Smooth muscle cell (in vitro differentiated cells): ENCODE data around the gene KRTAP6-3. TPM values are rescaled to one million over a fixed set of nuclear protein-coding genes. Genes with fewer than 3 reads are reported as not detected.

Source experiments
- DNase-seq: peaks from one replicate; lab custom pipeline; 2025; ENCODE audit not compliant: unreplicated experiment; lab: John Stamatoyannopoulos, UW
- H2AFZ ChIP-seq: fragments of 200-600 bp; sonication (generic); 2 replicates; pipeline ENCODE4 v1.6.0; 2016; ENCODE audit warnings: antibody characterized with exemption, low read depth, mild to moderate bottlenecking
- H3F3A ChIP-seq: fragments of 200-600 bp; sonication (generic); 2 replicates; pipeline ENCODE4 v1.6.0; 2017; ENCODE audit warnings: antibody characterized with exemption, low read depth
- H3K27ac ChIP-seq: fragments of 200-600 bp; sonication (generic); 2 replicates; pipeline ENCODE4 v1.5.1; 2016; ENCODE audit warnings: low read depth, mild to moderate bottlenecking
- H3K27me3 ChIP-seq: fragments of 200-600 bp; sonication (generic); 2 replicates; pipeline ENCODE4 v1.6.1; 2016; ENCODE audit warnings: low read depth, mild to moderate bottlenecking
- H3K36me3 ChIP-seq: fragments of 200-600 bp; sonication (generic); 2 replicates; pipeline ENCODE4 v1.5.1; 2016; ENCODE audit warnings: low read depth
- H3K4me1 ChIP-seq: fragments of 200-600 bp; sonication (generic); 2 replicates; pipeline ENCODE4 v1.5.1; 2016; ENCODE audit warnings: low read depth
- H3K4me2 ChIP-seq: fragments of 200-600 bp; sonication (generic); 2 replicates; pipeline ENCODE4 v1.6.0; 2016; ENCODE audit warnings: mild to moderate bottlenecking
- H3K4me3 ChIP-seq: fragments of 200-600 bp; sonication (generic); 2 replicates; pipeline ENCODE4 v1.5.1; 2016; ENCODE audit warnings: mild to moderate bottlenecking
- H3K79me2 ChIP-seq: fragments of 200-600 bp; sonication (generic); 2 replicates; pipeline ENCODE4 v1.6.0; 2016; ENCODE audit warnings: low read depth, mild to moderate bottlenecking
- H3K9ac ChIP-seq: fragments of 200-600 bp; sonication (generic); 2 replicates; pipeline ENCODE4 v1.6.0; 2016; ENCODE audit warnings: low read depth
- H3K9me3 ChIP-seq: fragments of 200-600 bp; sonication (generic); replicated peaks from 2 replicates; pipeline ENCODE4 v1.5.1; 2016; ENCODE audit warnings: low read depth
- H4K20me1 ChIP-seq: fragments of 200-600 bp; sonication (generic); 2 replicates; pipeline ENCODE4 v1.6.0; 2016; ENCODE audit warnings: low read depth
- WGBS: methylation state at CpG from one replicate; pipeline ENCODE4 v1.1.7; 2016; ENCODE audit warnings: low lambda C conversion rate; 5-methylcytosine and 5-hydroxymethylcytosine counted together
- polyA plus RNA-seq: library from polyadenylated mRNA; unstranded; fragments of >200 nt; fragmentation: Nextera tagmentation; extraction: Ambion mirVana; gene quantifications from 2 replicates; pipeline ENCODE4 v1.2.1, GENCODE V29; 2016
- total RNA-seq: library from RNA; depleted of rRNA; stranded (reverse); fragments of >200 nt; gene quantifications from 2 replicates; pipeline ENCODE4 v1.2.3, GENCODE V29; 2014
- TF ChIP-seq, protein P1 (sequence below): fragments of 200-600 bp; sonication (generic); IDR thresholded peaks from 2 replicates; pipeline ENCODE4 v1.5.1; 2017; ENCODE audit warnings: borderline replicate concordance, mild to moderate bottlenecking, antibody characterized with exemption; ENCODE audit not compliant: insufficient read depth, poor library complexity, severe bottlenecking

KRTAP6-3 gene
- total and polyA plus RNA-seq, 2 experiments from 2014 or later = not detected

DNA sequence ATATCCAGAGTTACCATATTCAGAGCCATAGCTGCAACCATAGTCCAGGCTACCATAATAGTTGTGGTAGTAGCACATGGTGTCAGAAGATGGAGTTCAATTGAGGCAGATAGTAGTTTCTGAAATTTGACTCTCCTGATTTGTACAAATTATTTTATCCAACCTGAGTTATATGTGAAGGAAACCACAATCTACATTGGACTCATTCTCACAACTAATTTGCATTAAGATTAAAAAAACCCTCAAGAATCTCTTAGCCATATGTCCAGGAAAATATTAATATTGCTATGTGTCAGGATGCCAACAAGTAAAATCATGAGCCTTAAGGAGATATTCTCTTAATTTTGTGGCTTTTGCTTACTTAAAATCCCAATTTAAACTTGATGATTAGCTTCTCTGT, 1.9 kb upstream of the KRTAP6-3 start, which contains the start of gene KRTAP22-2:
TSS of gene KRTAP22-2 (minus strand) at position 101 of the 400 bp plus-strand sequence.
- Histone ChIP-seq H3K4me1 (no peaks in the 10 kb centered on the region), H3K9me3 (no peaks in the 10 kb centered on the region), H4K20me1 (no peaks in the 10 kb centered on the region), H3F3A (no peaks in the 10 kb centered on the region), H3K27ac (no peak within 1 kb of the TSS), H2AFZ (no peak within 1 kb of the TSS), H3K4me2 (no peak within 1 kb of the TSS), H3K36me3 (no peaks in the 10 kb centered on the region), H3K79me2 (no peaks in the 10 kb centered on the region), H3K27me3 (no peaks in the 10 kb centered on the region), H3K9ac (no peak within 1 kb of the TSS), H3K4me3 (no peak within 1 kb of the TSS)
- no peak for DNase-seq
- TF ChIP-seq, protein P1, sequence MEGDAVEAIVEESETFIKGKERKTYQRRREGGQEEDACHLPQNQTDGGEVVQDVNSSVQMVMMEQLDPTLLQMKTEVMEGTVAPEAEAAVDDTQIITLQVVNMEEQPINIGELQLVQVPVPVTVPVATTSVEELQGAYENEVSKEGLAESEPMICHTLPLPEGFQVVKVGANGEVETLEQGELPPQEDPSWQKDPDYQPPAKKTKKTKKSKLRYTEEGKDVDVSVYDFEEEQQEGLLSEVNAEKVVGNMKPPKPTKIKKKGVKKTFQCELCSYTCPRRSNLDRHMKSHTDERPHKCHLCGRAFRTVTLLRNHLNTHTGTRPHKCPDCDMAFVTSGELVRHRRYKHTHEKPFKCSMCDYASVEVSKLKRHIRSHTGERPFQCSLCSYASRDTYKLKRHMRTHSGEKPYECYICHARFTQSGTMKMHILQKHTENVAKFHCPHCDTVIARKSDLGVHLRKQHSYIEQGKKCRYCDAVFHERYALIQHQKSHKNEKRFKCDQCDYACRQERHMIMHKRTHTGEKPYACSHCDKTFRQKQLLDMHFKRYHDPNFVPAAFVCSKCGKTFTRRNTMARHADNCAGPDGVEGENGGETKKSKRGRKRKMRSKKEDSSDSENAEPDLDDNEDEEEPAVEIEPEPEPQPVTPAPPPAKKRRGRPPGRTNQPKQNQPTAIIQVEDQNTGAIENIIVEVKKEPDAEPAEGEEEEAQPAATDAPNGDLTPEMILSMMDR = no peak

GRCh38 chr21:30598802-30599201, 6.6 kb downstream of the KRTAP6-3 start, which contains the start of gene KRTAP6-2:
Gene KRTAP6-2, minus strand, starts transcription at chr21:30598902. Its CDS starts 28 bp downstream, at chr21:30598874.
- TF ChIP-seq, protein P1 = no peak
- no peaks in the 10 kb centered on the region for H4K20me1 ChIP-seq
- H3K9ac ChIP-seq = no peak within 1 kb of the TSS
- no peaks in the 10 kb centered on the region for H3K9me3 ChIP-seq
- H3F3A ChIP-seq = no peaks in the 10 kb centered on the region
- H3K27me3 ChIP-seq = no peaks in the 10 kb centered on the region
- 93% methylated on average over 6 of the region's 6 CpGs for WGBS
- H3K36me3 ChIP-seq = no peaks in the 10 kb centered on the region
- H3K4me2 ChIP-seq = no peak within 1 kb of the TSS
- H3K4me1 ChIP-seq = no peaks in the 10 kb centered on the region
- H2AFZ ChIP-seq = no peak within 1 kb of the TSS
- no peak within 1 kb of the TSS for H3K4me3 ChIP-seq
- DNase-seq = no peak
- H3K27ac ChIP-seq = no peak within 1 kb of the TSS
- no peaks in the 10 kb centered on the region for H3K79me2 ChIP-seq

DNA sequence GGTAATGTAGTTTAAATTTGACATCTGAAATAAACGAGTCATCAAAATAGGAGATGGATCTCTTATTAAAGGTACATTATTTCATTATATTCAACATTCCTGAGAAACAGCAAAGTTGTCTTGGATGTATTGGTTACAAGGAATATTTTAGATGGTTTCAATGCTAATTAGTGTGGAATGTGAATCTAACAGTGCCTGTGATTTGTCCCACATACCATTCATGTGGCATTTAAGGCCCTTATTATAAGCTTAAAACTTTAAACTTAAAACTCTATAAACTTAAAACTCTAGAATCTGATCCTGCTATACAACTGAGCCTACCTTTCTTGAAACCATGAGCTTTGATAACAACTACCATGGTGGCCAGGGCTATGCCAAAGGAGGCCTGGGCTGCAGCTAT, 8.5 kb downstream of the KRTAP6-3 start, which contains the start of gene KRTAP22-1:
TSS of gene KRTAP22-1 (plus strand) at position 301 of the 400 bp plus-strand sequence.
- no peaks in the 10 kb centered on the region for H3K36me3 ChIP-seq

GRCh38 chr21:30605968-30606367, 13.7 kb downstream of the KRTAP6-3 start:
- Histone ChIP-seq H3K4me1 (no peaks in the 10 kb centered on the region), H3F3A (no peaks in the 10 kb centered on the region), H3K27ac (no peak overlapping the region), H3K9me3 (no peaks in the 10 kb centered on the region), H3K36me3 (no peaks in the 10 kb centered on the region), H3K27me3 (no peaks in the 10 kb centered on the region), H3K4me3 (no peak overlapping the region), H2AFZ (no peak overlapping the region), H3K4me2 (no peak overlapping the region), H3K79me2 (no peaks in the 10 kb centered on the region), H3K9ac (no peak overlapping the region), H4K20me1 (no peaks in the 10 kb centered on the region)
- TF ChIP-seq, protein P1 = no peak
- DNase-seq = no peak
- 86% methylated on average over 2 of the region's 2 CpGs for WGBS

More for the DNA sequence above, 8.5 kb downstream of the KRTAP6-3 start, which contains the start of gene KRTAP22-1:
- Histone ChIP-seq H3K9me3 (no peaks in the 10 kb centered on the region), H3F3A (no peaks in the 10 kb centered on the region), H3K79me2 (no peaks in the 10 kb centered on the region), H3K4me3 (no peak within 1 kb of the TSS), H3K27ac (no peak within 1 kb of the TSS), H3K4me1 (no peaks in the 10 kb centered on the region), H3K4me2 (no peak within 1 kb of the TSS), H3K9ac (no peak within 1 kb of the TSS), H2AFZ (no peak within 1 kb of the TSS), H4K20me1 (no peaks in the 10 kb centered on the region), H3K27me3 (no peaks in the 10 kb centered on the region)
- WGBS = 0% methylated on average over 1 of the region's 1 CpG
- DNase-seq = no peak
- TF ChIP-seq, protein P1 = no peak
